Keratinocyte (primary cell): ENCODE measurements around the gene TMEM53. TPM values are rescaled to one million over a fixed set of nuclear protein-coding genes. Genes with fewer than 3 reads are reported as not detected.

ENCODE experiments used
- DNase-seq: peaks from one replicate; pipeline ENCODE4 v3.0.0-alpha.2; 2011; ENCODE audit warnings: low read depth, missing footprints, low spot score
- FAIRE-seq: peaks from 2 replicates; lab custom pipeline; 2011; peaks lifted over from hg19 to GRCh38; lab: Jason Lieb, UNC
- H2AFZ ChIP-seq: 2 replicates; pipeline ENCODE4 v1.6.0; 2012; ENCODE audit warnings: low read length, control low read depth, inconsistent platforms; ENCODE audit not compliant: control insufficient read depth
- H3K27ac ChIP-seq: 2 replicates; pipeline ENCODE4 v1.5.1; 2011; ENCODE audit warnings: low read length; ENCODE audit not compliant: control insufficient read depth, insufficient read depth
- H3K27me3 ChIP-seq: 3 replicates; pipeline ENCODE4 v1.6.0; 2011; ENCODE audit warnings: low read length; ENCODE audit not compliant: control insufficient read depth, insufficient read depth; ENCODE audit errors: extremely low read depth
- H3K36me3 ChIP-seq, 2 experiments: 2 replicates in 1 of 2; 3 replicates in 1 of 2; pipeline ENCODE4 v1.5.1; 2011; ENCODE audit warnings: low read length in 2 of 2, mild to moderate bottlenecking in 1 of 2; ENCODE audit not compliant: control insufficient read depth in 2 of 2, insufficient read depth in 2 of 2; ENCODE audit errors: extremely low read depth in 1 of 2
- H3K4me1 ChIP-seq: 3 replicates; pipeline ENCODE4 v1.5.1; 2011; ENCODE audit warnings: low read length; ENCODE audit not compliant: control insufficient read depth, insufficient read depth; ENCODE audit errors: extremely low read depth
- H3K4me2 ChIP-seq: 3 replicates; pipeline ENCODE4 v1.6.0; 2011; ENCODE audit warnings: low read depth, low read length; ENCODE audit not compliant: control insufficient read depth, insufficient read depth; ENCODE audit errors: extremely low read depth
- H3K4me3 ChIP-seq, 3 experiments: fragments of 200-600 bp in 1 of 3; sonication (generic) in 1 of 3; 2 replicates in 2 of 3; 3 replicates in 1 of 3; pipeline ENCODE4 v1.5.1; 2011 to 2016; ENCODE audit warnings: low read length in 3 of 3, mild to moderate bottlenecking in 3 of 3, control low read depth in 2 of 3, inconsistent platforms in 1 of 3, low read depth in 1 of 3, mixed read lengths in 1 of 3, mixed run types in 1 of 3, moderate library complexity in 1 of 3; ENCODE audit not compliant: control insufficient read depth in 2 of 3, insufficient read depth in 2 of 3; ENCODE audit errors: extremely low read depth in 1 of 3
- H3K79me2 ChIP-seq: 2 replicates; pipeline ENCODE4 v1.6.0; 2012; ENCODE audit warnings: low read length; ENCODE audit not compliant: control insufficient read depth, insufficient read depth
- H3K9ac ChIP-seq: 3 replicates; pipeline ENCODE4 v1.6.0; 2011; ENCODE audit warnings: low read length; ENCODE audit not compliant: control insufficient read depth, insufficient read depth; ENCODE audit errors: extremely low read depth
- H3K9me1 ChIP-seq: 3 replicates; pipeline ENCODE4 v1.6.0; 2011; ENCODE audit warnings: low read length; ENCODE audit not compliant: control insufficient read depth, insufficient read depth; ENCODE audit errors: extremely low read depth
- H3K9me3 ChIP-seq: 2 replicates; pipeline ENCODE4 v1.5.1; 2012; ENCODE audit warnings: low read depth, low read length; ENCODE audit not compliant: control insufficient read depth
- H4K20me1 ChIP-seq: 3 replicates; pipeline ENCODE4 v1.6.0; 2011; ENCODE audit warnings: low read length; ENCODE audit not compliant: control insufficient read depth, insufficient read depth; ENCODE audit errors: extremely low read depth
- CTCF ChIP-seq, 3 experiments: IDR thresholded peaks in 1 of 3; conservative IDR thresholded peaks in 1 of 3; optimal IDR thresholded peaks in 1 of 3; 2 replicates in 2 of 3; 3 replicates in 1 of 3; pipeline versions ENCODE3 to v1.5.1; 2011; ENCODE audit warnings: low read length in 3 of 3, mild to moderate bottlenecking in 3 of 3, moderate library complexity in 2 of 3, control low read depth in 1 of 3, inconsistent platforms in 1 of 3; ENCODE audit not compliant: insufficient read depth in 2 of 3; ENCODE audit errors: extremely low read depth in 1 of 3
- EZH2 ChIP-seq: IDR thresholded peaks from one replicate; pipeline ENCODE4 v1.6.1; 2012; ENCODE audit warnings: inconsistent platforms, mild to moderate bottlenecking, low read length, moderate library complexity
- dilution Hi-C: fragments of 300-500 bp; cut with MboI; formaldehyde crosslinking; loops from one replicate; pipeline ENCODE4 v1.7.0; 2020; ENCODE audit warnings: low sequenced_read_pairs; ENCODE audit not compliant: extremely low pct_ligation_motif_present
- polyA plus RNA-seq, 5 experiments: library from polyadenylated mRNA; depleted of rRNA in 3 of 5; stranded (reverse) in 3 of 5; stranded (forward) in 1 of 5; unstranded in 1 of 5; fragments of >200 nt; gene quantifications; 1 replicate in 1 of 5; 2 replicates in 3 of 5; 3 replicates in 1 of 5; pipeline versions ENCODE4 v1.2.1 to v1.2.3, GENCODE V29; 2011 to 2012; ENCODE audit warnings: missing spikeins in 2 of 5, low read depth in 1 of 5, low replicate concordance in 1 of 5
- small RNA-seq, 3 experiments: library from RNA; depleted of rRNA; stranded (forward); fragments of <200 nt; gene quantifications; one replicate each; pipeline ENCODE3, GENCODE V24; 2012; ENCODE audit warnings: low read depth in 3 of 3, low replicate concordance in 1 of 3; ENCODE audit not compliant: insufficient read length in 3 of 3

TMEM53 gene
- polyA plus RNA-seq, 1 donor (not counting 4 experiments of a cell fraction or from before 2014, with no cell fraction given): 5.6 TPM

DNA sequence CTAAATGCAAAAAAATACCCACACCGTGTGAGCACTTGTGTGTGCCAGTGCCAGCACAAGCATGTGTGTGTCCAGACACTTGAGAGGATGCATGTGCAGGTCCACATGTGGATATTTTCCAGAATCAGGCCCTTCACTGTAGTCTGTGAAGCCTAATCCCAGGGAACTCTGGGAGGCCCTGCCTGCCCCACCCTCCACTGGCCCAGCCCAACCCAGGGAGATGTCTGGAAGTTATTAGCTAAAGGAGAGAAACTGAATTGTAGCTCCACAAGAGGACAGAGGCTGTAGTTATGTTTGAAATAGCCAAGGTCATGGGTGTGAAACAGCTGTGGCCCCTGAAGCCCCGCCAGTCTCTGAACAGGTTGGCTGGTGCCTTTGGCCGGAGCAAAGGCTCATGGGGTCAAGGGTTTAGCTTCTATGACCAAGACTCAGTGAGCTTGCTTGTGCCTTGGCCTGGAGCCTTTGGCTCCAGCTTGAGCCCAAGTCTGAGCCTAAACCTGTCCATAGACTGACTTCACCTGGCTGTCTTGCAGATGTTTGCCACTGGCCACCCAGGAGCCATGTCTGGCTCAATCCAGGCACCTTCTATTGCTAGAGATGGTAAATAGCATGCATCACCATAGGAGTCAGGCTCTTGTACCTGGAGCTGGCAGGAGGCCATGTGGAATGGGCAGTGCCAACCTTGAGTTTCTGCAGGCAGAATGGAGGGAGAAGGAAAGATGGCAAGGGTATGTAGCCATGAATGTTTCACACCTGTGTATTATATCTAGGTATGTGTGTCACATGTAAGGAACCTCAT is 69.9 kb downstream of the TMEM53 start:
- Histone ChIP-seq H3K4me2 (no peak overlapping the region), H3K79me2 (no peaks in the 10 kb centered on the region), H3K27me3 (peaks cover 29% of the 10 kb centered on the region), H3K9me3 (no peaks in the 10 kb centered on the region), H3K27ac (no peak overlapping the region), H3K4me3 (no peak overlapping the region), H3K36me3 (no peaks in the 10 kb centered on the region), H3K4me1 (peaks cover 3% of the 10 kb centered on the region), H4K20me1 (no peaks in the 10 kb centered on the region), H2AFZ (no peak overlapping the region), H3K9ac (no peak overlapping the region), H3K9me1 (no peaks in the 10 kb centered on the region)
- dilution Hi-C loops: no loop called here
- FAIRE-seq: no peak
- DNase-seq: no peak
- no peak for TF ChIP-seq CTCF (optimal IDR thresholded peaks at IDR 0.05 in 1 of 3, IDR thresholded peaks at IDR 0.05 in 1 of 3, conservative IDR thresholded peaks at IDR 0.05 in 1 of 3; ENCODE audit: extremely low read depth in 1 of 3, insufficient read depth in 2 of 3, low read length in 3 of 3)
- TF ChIP-seq EZH2: no peak

GRCh38 chr1:44603718-44604117 is 70.6 kb downstream of the TMEM53 start:
- Histone ChIP-seq H3K9ac (no peak overlapping the region), H3K4me2 (no peak overlapping the region), H2AFZ (no peak overlapping the region), H3K27ac (no peak overlapping the region), H3K36me3 (no peaks in the 10 kb centered on the region), H3K9me3 (no peaks in the 10 kb centered on the region), H3K9me1 (no peaks in the 10 kb centered on the region), H3K79me2 (no peaks in the 10 kb centered on the region), H4K20me1 (no peaks in the 10 kb centered on the region), H3K27me3 (peaks cover 31% of the 10 kb centered on the region), H3K4me1 (no peaks in the 10 kb centered on the region), H3K4me3 (no peak overlapping the region)
- TF ChIP-seq CTCF (optimal IDR thresholded peaks at IDR 0.05 in 1 of 3, IDR thresholded peaks at IDR 0.05 in 1 of 3, conservative IDR thresholded peaks at IDR 0.05 in 1 of 3; ENCODE audit: extremely low read depth in 1 of 3, insufficient read depth in 2 of 3, low read length in 3 of 3) (no peak), EZH2 (no peak)
- no peak for DNase-seq
- no peak for FAIRE-seq
- dilution Hi-C loops: no loop called here

Small RNA genes within 50 kb of the gene (small RNA-seq; reads per million reads assigned to genes)
- 3.8 to 132 (median 8.0) reads per million in 3 experiments for gene RNU5F-1

Other genes starting within 250 kb of the TMEM53 start
- gene ARMH1, start 233 bp upstream of the TMEM53 start, polyA plus RNA-seq: 0.19 to 1.5 TPM (median 0.22 TPM) in 3 replicates
- gene RNU5D-1, start 56.7 kb upstream of the TMEM53 start, polyA plus RNA-seq: not detected in 3 replicates
- 2.5 to 17.6 TPM (median 16.3 TPM) in 3 replicates for gene KIF2C, start 65.4 kb upstream of the TMEM53 start, polyA plus RNA-seq
- 1,764 to 2,149 TPM (median 1,890 TPM) in 3 replicates for gene RPS8, start 101.1 kb upstream of the TMEM53 start, polyA plus RNA-seq
- gene BEST4, start 113.7 kb upstream of the TMEM53 start, polyA plus RNA-seq: 0.07 to 0.14 TPM (median 0.13 TPM) in 3 replicates
- gene PLK3, start 125.9 kb upstream of the TMEM53 start, polyA plus RNA-seq: 30.6 to 34.0 TPM (median 33.5 TPM) in 3 replicates
- gene DYNLT4, start 132.9 kb upstream of the TMEM53 start, polyA plus RNA-seq: not detected in 3 replicates
- gene BTBD19, start 134.0 kb upstream of the TMEM53 start, polyA plus RNA-seq: 2.2 to 3.9 TPM (median 2.9 TPM) in 3 replicates
- 0.01 to 0.19 TPM (median 0.03 TPM) in 3 replicates for gene PTCH2, start 168.8 kb upstream of the TMEM53 start, polyA plus RNA-seq